A673 (cell line): ENCODE measurements around the gene TSC22D2.

Experiments
- CTCF ChIP-seq: fragments of 300-800, 200-600 bp; sonication (generic); conservative IDR thresholded peaks from 2 replicates; pipeline ENCODE4 v1.5.1; 2017; ENCODE audit warnings: low read depth, mild to moderate bottlenecking, antibody characterized with exemption, low read length, moderate library complexity, mixed read lengths
- EZH2 ChIP-seq: fragments of 200-600 bp; sonication (generic); IDR thresholded peaks from 2 replicates; pipeline ENCODE4 v1.6.1; 2017; ENCODE audit warnings: borderline replicate concordance, low read depth, mild to moderate bottlenecking, mixed read lengths, antibody characterized with exemption, low read length; ENCODE audit not compliant: poor library complexity, severe bottlenecking

GRCh38 chr3:150421256-150421655 is 13.2 kb downstream of the TSC22D2 start:
- TF ChIP-seq EZH2 (no peak), CTCF (no peak)
